ENCODE measurements around the gene FCHO2.

GRCh38 chr5:73137563-73138530 lies 182.0 kb downstream of the FCHO2 start:
- TF ChIP-seq POLR2A (IDR thresholded peaks at IDR 0.05; ENCODE audit: extremely low read depth, insufficient read length): no peak
- no peak for TF ChIP-seq CTCF (IDR thresholded peaks at IDR 0.05; ENCODE audit: low read depth, low read length)
- TF ChIP-seq MAX (IDR thresholded peaks at IDR 0.05; ENCODE audit: low read depth, low read length): no peak
